Pulmonary artery endothelial cell (primary cell): ENCODE data around the gene TANGO6. TPM values are rescaled to one million over a fixed set of nuclear protein-coding genes. Genes with fewer than 3 reads are reported as not detected.

Experiments
- DNase-seq: peaks from one replicate; pipeline ENCODE4 v3.0.0-alpha.2; 2011; ENCODE audit warnings: low read depth, low spot score
- total RNA-seq: library from RNA; depleted of rRNA; stranded (reverse); fragments of >200 nt; gene quantifications from 2 replicates; pipeline ENCODE4 v1.2.3, GENCODE V29; 2014

TANGO6 gene
- total RNA-seq, 1 donor from 2014 or later, result 20.9 TPM

DNA sequence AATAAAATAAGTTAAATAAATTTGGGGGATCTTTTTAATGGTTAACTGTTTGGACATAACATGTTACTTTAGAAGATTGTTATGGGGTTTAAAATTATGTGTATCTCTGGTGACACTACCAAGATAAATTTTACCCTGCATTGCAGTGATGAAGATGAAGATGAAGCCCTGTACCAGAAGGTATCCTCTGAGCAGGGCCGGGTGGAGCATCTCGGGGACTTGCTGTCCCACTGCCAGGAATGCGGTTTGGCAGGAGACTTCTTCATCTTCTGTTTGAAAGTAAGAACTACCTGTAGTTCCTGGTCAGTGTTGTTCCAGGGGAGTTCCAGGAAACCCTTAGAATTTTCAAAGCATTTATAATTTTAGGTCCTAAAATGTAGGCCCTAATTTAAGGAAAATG lies 64.0 kb downstream of the TANGO6 start:
- DNase-seq, result no peak

DNA sequence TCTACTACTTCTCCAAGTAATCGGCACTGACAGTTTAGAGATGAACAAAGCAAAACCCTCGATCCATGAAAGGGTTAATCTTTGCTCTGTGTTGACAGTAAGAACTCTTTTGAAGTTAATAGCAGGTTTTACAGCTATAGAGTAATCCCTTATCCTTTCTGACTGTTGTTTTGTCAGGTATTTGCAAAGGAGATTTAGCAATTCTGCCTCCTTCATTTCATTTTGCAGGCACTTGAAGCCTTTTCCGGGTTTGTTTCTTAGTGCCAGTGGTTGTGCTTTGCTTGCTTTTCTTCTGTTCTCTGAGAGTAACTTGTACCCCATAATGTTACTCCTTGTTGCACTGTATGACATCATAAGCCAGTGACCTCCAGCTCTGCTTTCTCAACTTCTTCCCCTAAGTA lies 64.5 kb downstream of the TANGO6 start:
- DNase-seq, result no peak

DNA sequence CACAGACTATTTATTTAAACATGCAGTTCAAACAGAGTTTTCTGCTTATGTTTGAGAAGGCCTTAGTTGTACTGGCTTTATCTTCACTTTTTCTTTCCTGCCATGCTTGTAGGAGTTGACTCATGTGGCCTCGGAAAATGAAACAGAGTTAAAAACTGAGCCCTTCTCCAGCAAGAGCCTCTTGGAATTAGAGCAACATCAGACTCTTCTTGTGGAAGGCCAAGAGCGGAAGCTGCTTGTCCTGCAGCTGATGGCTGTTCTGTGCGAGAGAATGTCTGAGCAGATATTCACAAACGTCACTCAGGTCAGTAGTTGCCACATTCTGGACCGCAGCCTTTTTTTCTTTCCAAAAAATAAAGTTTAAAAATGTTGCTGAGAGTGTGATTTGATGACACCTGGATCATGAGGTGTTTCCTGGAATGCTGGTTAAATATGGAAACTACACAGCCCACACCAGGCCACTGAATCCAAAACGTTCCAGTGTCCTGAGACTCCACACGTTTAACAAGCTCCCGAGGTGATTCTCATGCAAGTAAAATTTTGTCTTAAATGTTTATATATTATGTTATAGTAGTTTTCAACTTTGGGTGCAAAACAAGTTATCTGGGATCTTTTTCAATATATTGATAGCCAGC lies 65.9 kb downstream of the TANGO6 start:
- DNase-seq, result no peak

DNA sequence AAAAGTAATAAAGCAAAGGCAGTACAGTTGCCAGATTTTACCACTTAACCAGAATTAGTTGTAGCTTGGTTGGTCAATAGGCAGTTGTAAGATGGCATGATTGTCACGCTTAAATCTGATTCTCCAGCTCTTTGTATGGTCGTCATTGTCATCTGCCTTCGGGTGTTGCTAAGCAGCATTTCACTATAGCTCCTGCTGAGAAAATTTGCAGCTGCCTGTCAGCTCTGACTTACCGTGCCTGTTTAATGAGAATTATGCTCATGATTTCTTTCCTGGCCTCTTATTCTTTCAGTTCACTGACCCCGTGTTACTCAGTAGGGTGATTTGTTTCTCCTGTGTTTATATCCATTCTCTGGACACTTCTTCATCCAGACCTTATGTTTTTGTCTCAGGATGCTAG lies 66.7 kb downstream of the TANGO6 start:
- no peak for DNase-seq

DNA sequence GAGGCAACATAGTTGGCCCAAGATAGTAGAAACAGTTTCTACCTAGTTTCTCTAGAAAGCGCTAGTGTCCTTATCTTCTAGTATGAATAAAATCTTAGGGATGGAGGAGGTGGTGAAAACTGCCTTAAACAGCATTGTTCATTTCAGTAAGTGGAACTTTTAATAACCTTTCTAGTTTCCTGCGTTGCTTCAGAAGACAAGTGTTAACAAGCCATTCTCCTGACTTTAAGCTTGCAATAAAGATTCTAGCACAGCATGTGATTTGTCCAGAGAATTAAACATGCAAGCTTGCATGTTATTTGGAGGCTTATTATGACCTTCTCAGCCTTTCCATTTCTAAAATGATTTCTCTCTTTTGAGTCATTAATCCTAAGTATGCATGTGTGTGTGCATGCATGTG lies 72.3 kb downstream of the TANGO6 start:
- no peak for DNase-seq

DNA sequence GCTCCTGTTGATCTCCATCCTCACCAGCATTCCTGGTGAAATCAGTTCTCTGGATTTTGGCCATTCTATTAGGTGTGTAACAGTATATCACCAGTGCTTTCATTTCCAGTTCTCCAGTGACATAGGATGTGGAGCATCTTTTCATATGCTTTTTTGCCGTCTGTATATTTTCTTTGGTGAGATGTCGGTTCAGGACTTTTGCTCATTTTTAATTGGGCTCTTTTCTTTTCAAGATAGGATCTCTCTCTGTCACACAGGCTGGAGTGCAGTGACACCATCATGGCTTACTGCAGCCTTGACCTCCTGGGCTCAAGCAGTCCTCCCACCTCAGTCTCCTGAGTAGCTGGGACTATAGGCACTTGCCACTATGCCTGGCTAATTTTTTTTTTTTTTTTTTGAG lies 74.2 kb downstream of the TANGO6 start:
- no peak for DNase-seq

DNA sequence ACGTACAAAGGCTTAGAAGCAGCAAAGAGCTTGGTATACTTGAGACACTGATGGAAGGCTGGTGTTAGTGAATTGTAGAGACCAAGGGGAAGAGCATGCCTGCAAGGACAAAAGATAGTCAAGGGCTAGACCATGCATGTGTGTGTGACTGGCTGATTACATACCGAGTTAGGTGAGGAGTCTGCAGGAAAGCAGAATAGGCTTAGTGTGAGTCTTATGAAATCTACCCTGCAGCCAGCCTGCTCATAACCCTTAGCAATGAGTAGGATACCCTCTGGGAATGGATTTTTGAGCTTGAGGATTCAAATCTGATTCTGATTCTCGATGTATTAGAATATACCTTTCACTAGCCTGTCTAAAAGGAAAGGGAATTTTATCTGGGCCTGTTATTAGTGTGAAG lies 77.0 kb downstream of the TANGO6 start:
- DNase-seq, result no peak

DNA sequence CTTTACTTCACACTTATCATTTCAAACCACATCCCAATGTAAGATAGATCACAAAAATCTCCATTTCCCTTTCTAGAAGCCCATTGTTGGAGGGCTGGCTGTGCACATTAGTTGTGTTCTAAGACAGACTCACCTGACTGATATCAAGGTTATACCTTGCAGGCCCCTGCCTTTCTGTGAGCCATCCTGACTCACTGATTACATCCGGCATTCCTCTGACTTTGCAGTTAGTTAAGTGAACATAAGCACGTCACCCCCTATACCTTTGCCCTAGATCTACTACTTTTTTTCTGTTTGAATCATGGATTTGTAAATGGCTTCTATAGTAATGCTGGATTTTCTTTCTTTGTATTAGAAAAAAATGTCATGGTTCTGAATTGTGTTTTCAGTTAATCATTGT lies 78.3 kb downstream of the TANGO6 start:
- no peak for DNase-seq

DNA sequence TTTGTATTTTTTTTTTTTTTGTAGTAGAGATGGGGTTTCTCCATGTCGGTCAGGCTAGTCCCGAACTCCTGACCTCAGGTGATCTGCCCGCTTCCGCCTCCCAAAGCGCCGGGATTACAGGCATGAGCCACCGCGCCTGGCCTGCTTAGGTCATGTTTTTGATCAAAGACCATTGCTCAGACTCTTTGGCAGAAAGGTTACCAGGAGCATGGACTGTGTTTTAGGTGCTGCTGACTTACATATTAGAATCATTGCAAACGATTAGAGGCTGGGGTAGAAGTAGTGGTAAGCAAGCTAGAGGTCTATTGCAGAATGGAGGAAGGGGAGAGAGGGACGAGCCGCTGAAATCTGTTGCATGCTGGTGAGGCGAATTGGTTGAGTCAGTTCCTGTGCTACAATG lies 79.8 kb downstream of the TANGO6 start:
- DNase-seq, result no peak

DNA sequence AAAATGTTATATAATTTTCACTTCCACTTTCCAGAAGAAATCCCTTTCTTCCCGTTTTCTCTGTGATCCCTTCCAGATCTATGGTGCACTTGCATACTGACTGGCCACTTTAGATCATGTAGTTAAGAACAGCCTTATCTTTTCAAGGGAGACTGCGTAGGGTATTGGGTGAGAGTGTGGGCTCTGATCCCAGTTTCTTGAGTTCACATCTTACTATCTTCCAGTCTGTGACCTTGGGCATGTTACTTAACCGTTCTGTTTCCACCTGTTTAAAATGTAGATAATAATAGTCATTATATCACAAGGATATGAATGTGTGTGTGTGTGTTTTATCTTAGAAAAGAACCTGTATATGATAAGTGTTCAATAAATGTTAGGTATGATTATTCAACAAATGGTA lies 83.7 kb downstream of the TANGO6 start:
- no peak for DNase-seq

DNA sequence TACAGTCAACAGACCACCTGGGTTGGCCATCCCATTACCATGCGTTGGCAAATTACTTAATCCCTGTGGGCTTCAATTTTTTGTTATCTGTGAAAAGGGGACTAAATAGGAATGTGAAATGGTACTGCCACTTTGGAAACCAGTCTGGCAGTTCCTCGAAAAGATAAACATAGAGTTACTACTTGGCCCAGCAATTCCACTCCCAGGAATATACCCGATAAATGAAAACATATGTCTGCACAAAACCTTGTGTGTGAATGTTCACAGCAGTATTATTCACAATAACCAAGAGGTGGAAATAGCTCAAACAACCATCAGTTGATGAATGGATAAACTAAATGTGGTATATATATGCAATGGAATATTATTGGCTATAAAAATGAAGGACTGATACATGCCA lies 87.9 kb downstream of the TANGO6 start:
- no peak for DNase-seq

DNA sequence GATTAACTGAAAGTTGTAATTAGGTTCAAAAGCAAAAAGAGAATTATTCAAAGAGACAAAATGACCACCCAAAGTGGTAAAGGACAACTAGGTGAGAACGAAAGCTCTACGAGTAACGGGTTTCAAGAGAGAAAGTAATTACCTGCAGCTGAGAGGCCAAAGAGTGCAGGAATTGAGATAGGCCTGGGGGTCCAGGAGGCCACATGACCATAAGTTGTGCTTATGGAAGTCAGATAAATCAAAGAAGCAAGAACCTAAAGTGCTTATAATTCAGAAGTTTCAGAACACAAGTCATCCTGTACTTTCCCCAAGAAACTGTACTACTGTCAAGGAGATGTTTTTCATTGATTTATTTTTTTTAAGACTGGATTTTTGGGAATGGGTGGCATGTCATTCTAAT lies 91.1 kb downstream of the TANGO6 start:
- DNase-seq, result no peak

DNA sequence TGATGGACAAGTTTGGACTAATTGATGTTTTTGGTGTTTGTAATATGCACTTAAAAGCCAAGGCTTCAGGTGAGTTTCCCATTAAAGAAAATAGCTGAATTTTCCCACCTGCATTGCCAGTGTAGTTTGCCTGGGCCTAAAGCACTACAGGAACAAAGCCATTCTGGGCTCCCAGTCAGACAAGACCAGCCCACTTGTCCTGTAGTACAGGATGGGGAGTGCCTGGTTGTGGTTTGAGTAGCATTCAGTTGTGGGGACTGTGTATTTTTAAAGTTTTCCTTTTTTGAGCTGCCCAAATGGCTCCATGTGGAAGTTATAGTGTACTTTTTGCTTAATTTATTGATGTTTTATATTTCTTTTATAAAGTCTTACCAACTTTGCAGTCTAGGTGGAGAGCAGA lies 91.7 kb downstream of the TANGO6 start:
- no peak for DNase-seq

DNA sequence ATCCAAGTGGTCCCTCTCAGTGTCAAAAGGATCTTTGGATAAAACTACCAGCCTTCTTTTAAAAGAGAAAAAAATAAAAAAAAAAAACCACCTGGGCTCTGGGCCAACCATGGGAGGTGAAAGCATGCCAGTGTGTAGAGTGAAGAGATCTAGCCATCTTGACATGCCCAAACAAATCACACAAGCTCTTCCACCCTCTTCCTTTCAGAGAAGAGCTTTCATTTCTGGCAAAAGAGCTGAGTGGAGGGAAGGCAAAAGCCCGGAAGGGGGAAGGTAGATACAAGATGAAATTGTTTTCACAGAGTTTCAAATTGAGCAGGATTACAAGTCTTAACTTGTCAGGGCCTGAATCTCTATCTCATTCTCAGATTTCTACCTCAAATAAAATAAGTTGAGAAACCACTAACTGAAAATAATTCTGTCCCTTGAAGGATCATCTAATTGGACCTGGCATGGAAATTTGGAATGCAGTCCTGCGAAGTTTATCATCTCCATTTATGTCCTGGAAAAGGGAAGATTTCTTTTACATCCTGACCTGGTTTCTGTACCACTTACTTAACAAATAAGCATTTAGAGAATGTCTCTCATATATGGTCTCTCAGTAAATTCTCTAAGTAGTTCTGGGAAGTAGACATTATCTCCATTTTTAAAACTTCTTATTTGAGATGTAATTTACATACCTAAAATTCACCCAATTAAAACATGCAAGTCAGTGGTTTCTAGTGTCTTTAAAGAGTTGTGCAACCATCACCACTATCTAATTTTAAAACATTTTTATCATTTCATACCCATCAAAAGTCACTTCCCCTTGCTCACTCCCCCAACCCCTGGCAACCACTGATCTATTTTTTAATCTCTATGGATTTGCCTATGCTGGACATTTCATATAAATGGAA lies 93.7 kb downstream of the TANGO6 start:
- no peak for DNase-seq

DNA sequence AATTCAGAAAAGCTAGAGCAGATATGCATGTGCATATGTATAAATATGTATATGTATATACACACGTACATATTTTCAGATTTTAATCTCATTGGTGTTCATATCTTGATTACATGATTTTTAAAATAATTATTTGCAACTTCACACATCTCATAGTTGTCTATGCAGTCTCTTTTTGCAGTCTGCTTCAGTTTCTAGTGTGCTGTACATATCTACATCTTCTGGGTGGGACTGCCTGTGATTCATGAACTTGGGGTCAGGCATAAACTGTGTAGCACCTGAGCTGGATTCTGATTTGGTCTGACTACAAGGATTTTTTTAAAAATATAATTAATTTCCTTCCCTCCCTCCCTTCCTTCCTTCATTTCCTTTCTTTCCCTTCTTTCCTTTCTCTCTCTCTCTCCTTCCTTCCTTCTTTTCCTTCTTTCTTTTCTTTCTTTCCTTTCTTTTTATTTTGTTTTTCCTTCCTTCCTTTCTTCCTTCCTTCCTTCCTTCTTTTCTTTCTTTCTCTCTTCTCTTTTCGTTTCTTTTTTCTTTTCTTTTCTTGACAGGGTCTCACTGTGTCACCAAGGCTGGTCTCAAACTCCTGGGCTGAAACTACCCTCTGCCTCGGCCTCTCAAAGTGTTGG lies 96.5 kb downstream of the TANGO6 start:
- DNase-seq, result no peak

DNA sequence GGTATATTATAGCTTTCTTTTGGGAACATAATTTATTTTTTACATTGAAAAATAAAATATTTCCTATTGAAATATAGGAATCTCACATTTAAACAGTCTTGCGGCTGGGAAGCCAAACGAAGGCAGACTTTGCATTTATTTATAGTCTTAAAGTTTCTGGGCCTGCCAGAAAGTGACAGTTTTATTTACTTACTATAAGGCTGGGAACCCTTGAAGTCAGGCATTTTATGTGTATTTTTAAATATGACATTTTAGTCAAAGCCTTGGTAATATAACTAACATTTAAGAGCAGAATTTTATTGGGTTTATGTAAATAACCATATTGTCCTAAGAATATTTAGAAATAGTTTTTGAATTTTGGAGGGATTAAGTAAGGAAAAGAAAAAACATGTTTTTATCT lies 97.5 kb downstream of the TANGO6 start:
- no peak for DNase-seq

DNA sequence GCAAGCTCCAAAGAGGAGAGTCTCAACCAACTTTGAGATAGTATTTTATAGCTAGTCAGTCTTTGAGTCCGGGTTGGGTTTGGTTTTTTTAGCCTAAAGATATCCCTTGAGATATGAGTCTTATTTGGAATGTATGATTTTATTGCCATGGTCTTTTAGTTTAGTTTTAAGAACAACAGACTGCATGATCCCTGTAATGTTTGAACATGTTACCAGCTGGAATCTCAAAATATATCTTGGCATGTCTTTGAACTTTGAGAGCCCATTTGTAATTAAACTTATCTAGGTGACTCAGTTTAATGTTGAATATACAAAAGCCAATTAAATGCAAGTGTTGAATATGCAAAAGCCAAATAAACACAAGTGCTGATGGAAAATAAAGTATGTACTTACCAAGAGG lies 100.6 kb downstream of the TANGO6 start:
- DNase-seq, result no peak

DNA sequence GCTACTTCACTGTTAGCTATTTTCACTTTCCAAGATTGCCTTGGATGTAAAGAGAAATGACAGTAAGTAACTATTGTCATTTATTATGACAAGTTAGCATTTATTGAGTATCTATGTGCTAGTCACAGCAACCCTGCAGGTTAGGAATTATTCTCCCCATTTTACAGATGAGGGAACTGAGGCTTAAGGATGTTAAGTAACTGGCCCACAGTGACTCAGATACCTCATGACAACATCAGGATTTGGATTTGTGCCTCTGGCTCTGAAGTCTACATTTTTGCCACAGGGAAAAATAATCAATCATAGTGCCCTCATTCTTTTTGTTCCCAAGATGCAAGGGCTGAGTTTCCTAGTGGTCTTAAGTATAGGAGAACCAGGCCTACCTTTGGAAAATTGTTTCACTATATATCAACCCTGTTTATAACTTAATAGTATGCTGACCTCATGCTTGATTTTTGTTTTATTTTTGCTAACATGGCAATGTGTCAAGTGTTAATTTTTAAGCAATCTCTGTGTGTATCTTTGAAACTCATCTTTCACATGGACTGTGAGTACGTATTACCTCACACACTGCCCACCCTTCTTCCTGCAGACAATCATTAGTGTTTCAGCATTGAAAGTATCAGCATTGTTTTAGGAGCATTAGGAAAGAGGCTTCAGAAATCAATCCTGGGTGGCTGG lies 105.0 kb downstream of the TANGO6 start:
- no peak for DNase-seq

DNA sequence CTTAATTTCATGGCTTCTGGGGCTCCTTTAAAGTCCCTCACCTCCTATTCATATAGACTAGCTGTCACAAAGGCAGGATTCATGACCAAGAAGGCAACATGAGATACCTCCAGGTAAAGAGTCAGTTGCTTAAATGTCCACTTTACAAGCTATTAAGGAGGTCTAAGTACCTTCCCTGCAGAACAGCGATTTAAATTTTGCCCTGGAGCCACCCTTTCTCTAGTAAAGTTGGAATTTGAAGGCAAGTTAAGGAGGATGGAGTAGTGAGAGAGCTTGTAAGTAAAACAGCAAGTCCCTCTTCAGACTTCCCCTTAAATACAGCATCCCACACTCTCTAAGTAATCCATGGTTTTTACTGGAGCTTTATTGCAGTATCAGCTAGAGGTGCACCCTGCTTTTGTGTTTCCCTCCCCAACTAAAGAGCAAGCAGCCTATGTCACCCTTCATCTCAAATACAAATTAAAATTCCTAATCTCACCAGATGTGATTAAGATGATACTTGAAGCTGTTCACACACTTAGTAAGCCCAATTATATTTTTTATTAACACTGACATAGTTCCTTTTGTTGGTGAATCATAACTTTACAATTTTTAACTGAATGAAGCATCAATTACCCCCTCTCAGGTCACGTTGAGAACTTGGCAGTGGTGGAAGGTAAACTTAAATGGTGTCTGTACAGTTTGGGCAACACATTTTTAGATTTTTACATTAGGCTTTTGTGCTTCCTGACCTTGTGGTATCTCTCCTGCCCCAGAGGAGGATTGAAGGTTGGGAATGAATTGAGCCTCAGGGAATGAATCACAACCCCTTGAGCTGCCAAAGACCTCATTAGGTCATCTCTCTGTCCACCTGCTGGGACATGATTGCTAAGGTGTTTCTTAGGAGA lies 108.9 kb downstream of the TANGO6 start:
- DNase-seq, result no peak

DNA sequence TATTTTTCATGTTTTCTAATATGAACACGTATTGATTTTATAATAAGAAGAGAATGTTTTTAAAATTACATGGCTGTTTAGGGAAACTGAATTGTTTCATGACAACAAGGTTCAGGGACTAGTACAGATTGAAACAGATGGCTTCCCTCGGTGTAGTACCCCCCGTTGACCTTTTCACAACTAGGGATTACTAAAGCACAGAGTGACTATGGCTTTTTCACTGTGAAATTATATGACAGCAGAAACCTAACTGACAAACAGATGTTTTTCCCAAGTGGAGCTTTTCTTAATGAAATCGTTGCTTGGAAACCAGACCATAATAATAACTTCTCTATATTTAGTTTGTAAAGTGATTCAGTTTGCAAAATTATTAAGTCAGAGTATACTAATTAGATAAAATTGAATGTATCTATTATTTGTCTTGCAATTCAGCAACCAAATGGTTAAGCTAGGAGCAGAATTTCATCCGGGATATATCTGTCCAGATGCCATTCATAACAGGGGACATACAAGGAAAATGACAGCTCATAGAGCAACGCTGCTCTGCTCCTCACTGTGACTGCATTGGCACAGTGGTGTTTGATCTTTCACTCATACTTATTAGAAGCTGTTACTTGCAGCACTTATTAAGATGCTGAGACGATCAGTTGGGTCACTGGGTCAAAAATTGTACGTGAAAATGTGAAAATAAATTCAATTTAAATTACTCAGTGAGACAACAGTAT lies 111.7 kb downstream of the TANGO6 start:
- no peak for DNase-seq
